HEK293 (cell line): ENCODE measurements around the gene NCK2.

Source experiments
- KLF16 ChIP-seq: fragments of 450-650 bp; formaldehyde crosslinking; IDR thresholded peaks from 2 replicates; pipeline ENCODE4 v1.5.1; 2017; ENCODE audit warnings: missing biosample characterization, missing genetic modification characterization
- YY1 ChIP-seq: fragments of 450-650 bp; formaldehyde crosslinking; IDR thresholded peaks from 2 replicates; pipeline ENCODE4 v1.5.1; 2018; ENCODE audit warnings: missing biosample characterization, missing genetic modification characterization
- ZBTB1 ChIP-seq: fragments of 450-650 bp; formaldehyde crosslinking; IDR thresholded peaks from 2 replicates; pipeline ENCODE4 v1.5.1; 2016; ENCODE audit warnings: missing biosample characterization, missing genetic modification characterization
- ZFHX2 ChIP-seq: fragments of 450-650 bp; formaldehyde crosslinking; conservative IDR thresholded peaks from 2 replicates; pipeline ENCODE4 v1.5.1; 2016; ENCODE audit warnings: missing biosample characterization, missing genetic modification characterization
- ZNF121 ChIP-seq: fragments of 450-650 bp; formaldehyde crosslinking; IDR thresholded peaks from 2 replicates; pipeline ENCODE4 v1.5.1; 2016; ENCODE audit warnings: missing biosample characterization, missing genetic modification characterization
- ZNF24 ChIP-seq: fragments of 450-650 bp; formaldehyde crosslinking; IDR thresholded peaks from 2 replicates; pipeline ENCODE4 v1.5.1; 2016; ENCODE audit warnings: missing biosample characterization, missing genetic modification characterization
- ZNF416 ChIP-seq: fragments of 450-650 bp; formaldehyde crosslinking; IDR thresholded peaks from 2 replicates; pipeline ENCODE4 v1.5.1; 2016; ENCODE audit warnings: missing biosample characterization, missing genetic modification characterization
- TF ChIP-seq, protein P1 (sequence below): fragments of 450-650 bp; formaldehyde crosslinking; IDR thresholded peaks from 2 replicates; pipeline ENCODE4 v1.5.1; 2016; ENCODE audit warnings: missing biosample characterization, missing genetic modification characterization
- TF ChIP-seq, protein P2 (sequence below): fragments of 450-650 bp; formaldehyde crosslinking; IDR thresholded peaks from 2 replicates; pipeline ENCODE4 v1.5.1; 2017; ENCODE audit warnings: missing biosample characterization, missing genetic modification characterization

DNA sequence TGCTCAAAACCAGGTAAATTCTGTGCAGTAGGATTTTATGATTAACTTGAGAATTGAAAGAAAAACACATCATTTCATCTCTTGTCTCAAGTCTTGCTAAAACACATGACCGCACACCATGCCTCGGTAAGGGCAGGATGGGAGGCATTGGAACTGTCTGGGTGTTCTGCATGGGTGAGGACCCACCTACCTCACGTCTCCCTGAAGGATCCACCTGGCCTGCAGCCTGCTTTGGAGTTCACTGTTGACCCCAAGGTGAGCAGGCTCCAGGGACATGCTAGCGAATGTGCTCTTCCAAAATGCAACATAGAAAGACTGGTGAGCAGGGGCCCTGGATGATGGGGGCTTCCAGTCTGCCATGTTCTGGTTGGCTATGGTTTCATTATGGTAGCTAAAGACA, 131.5 kb downstream of the NCK2 start:
- TF ChIP-seq, protein P1, sequence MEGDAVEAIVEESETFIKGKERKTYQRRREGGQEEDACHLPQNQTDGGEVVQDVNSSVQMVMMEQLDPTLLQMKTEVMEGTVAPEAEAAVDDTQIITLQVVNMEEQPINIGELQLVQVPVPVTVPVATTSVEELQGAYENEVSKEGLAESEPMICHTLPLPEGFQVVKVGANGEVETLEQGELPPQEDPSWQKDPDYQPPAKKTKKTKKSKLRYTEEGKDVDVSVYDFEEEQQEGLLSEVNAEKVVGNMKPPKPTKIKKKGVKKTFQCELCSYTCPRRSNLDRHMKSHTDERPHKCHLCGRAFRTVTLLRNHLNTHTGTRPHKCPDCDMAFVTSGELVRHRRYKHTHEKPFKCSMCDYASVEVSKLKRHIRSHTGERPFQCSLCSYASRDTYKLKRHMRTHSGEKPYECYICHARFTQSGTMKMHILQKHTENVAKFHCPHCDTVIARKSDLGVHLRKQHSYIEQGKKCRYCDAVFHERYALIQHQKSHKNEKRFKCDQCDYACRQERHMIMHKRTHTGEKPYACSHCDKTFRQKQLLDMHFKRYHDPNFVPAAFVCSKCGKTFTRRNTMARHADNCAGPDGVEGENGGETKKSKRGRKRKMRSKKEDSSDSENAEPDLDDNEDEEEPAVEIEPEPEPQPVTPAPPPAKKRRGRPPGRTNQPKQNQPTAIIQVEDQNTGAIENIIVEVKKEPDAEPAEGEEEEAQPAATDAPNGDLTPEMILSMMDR: no peak
- no peak for TF ChIP-seq ZBTB1 (tag by site-specific recombination)
- no peak for TF ChIP-seq KLF16 (tag by site-specific recombination)
- TF ChIP-seq ZNF121 (tag by site-specific recombination): no peak
- TF ChIP-seq ZNF24 (tag by site-specific recombination): no peak
- TF ChIP-seq ZNF416 (tag by site-specific recombination): no peak
- TF ChIP-seq YY1 (tag by site-specific recombination): no peak
- TF ChIP-seq ZFHX2 (tag by site-specific recombination): no peak
- TF ChIP-seq, protein P2, sequence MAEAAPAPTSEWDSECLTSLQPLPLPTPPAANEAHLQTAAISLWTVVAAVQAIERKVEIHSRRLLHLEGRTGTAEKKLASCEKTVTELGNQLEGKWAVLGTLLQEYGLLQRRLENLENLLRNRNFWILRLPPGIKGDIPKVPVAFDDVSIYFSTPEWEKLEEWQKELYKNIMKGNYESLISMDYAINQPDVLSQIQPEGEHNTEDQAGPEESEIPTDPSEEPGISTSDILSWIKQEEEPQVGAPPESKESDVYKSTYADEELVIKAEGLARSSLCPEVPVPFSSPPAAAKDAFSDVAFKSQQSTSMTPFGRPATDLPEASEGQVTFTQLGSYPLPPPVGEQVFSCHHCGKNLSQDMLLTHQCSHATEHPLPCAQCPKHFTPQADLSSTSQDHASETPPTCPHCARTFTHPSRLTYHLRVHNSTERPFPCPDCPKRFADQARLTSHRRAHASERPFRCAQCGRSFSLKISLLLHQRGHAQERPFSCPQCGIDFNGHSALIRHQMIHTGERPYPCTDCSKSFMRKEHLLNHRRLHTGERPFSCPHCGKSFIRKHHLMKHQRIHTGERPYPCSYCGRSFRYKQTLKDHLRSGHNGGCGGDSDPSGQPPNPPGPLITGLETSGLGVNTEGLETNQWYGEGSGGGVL (tag by site-specific recombination): no peak
